DND-41 (cell line): ENCODE data around the gene LRRC74A.

Source experiments
- ATAC-seq: fragments of 200-7000 bp; cut with Tn5 transposase; 3 replicates; pipeline ENCODE4 v1.9.1; 2021; ENCODE audit warnings: low read depth; ENCODE audit not compliant: insufficient read depth
- DNase-seq: peaks from one replicate; pipeline ENCODE4 v3.0.0-alpha.2; 2020
- H2AFZ ChIP-seq: 2 replicates; pipeline ENCODE4 v1.6.0; 2012; ENCODE audit warnings: low read depth, low read length
- H3K27ac ChIP-seq: 2 replicates; pipeline ENCODE4 v1.5.1; 2012; ENCODE audit warnings: low read length, inconsistent platforms
- H3K27me3 ChIP-seq: fragments of 200-600 bp; sonication (generic); 2 replicates; pipeline ENCODE4 v1.6.0; 2012; ENCODE audit warnings: low read length, mild to moderate bottlenecking, inconsistent platforms; ENCODE audit not compliant: insufficient read depth, poor library complexity
- H3K36me3 ChIP-seq: 2 replicates; pipeline ENCODE4 v1.5.1; 2012; ENCODE audit warnings: low read length, inconsistent platforms; ENCODE audit not compliant: insufficient read depth
- H3K4me1 ChIP-seq: 2 replicates; pipeline ENCODE4 v1.5.1; 2012; ENCODE audit warnings: mild to moderate bottlenecking, low read length; ENCODE audit not compliant: insufficient read depth
- H3K4me2 ChIP-seq: 2 replicates; pipeline ENCODE4 v1.6.0; 2012; ENCODE audit warnings: mild to moderate bottlenecking, moderate library complexity, low read length, inconsistent platforms; ENCODE audit not compliant: insufficient read depth
- H3K4me3 ChIP-seq, 2 experiments: fragments of 200-600 bp in 1 of 2; shearing (Covaris generic) in 1 of 2; 2 replicates each; pipeline ENCODE4 v1.5.1; 2012 to 2016; ENCODE audit warnings: inconsistent platforms in 2 of 2, low read length in 2 of 2, mild to moderate bottlenecking in 2 of 2, low read depth in 1 of 2, moderate library complexity in 1 of 2
- H3K79me2 ChIP-seq: 2 replicates; pipeline ENCODE4 v1.6.0; 2012; ENCODE audit warnings: low read length, inconsistent platforms; ENCODE audit not compliant: insufficient read depth
- H3K9ac ChIP-seq: 2 replicates; pipeline ENCODE4 v1.6.0; 2012; ENCODE audit warnings: low read depth, mild to moderate bottlenecking, inconsistent platforms, low read length, moderate library complexity
- H3K9me3 ChIP-seq: 2 replicates; pipeline ENCODE4 v1.5.1; 2012; ENCODE audit warnings: low read length, moderate library complexity, mild to moderate bottlenecking, inconsistent platforms; ENCODE audit not compliant: insufficient read depth, severe bottlenecking
- H4K20me1 ChIP-seq: 2 replicates; pipeline ENCODE4 v1.6.0; 2012; ENCODE audit warnings: low read length; ENCODE audit not compliant: insufficient read depth
- CTCF ChIP-seq: IDR thresholded peaks from 2 replicates; pipeline ENCODE4 v1.5.1; 2012; ENCODE audit warnings: borderline replicate concordance, low read length, moderate library complexity, mild to moderate bottlenecking; ENCODE audit not compliant: poor library complexity, severe bottlenecking; ENCODE audit errors: extremely low read depth
- EZH2 ChIP-seq: IDR thresholded peaks from 3 replicates; pipeline ENCODE4 v1.6.1; 2012; ENCODE audit warnings: borderline replicate concordance, low read depth, mild to moderate bottlenecking, moderate library complexity, low read length, inconsistent platforms; ENCODE audit not compliant: severe bottlenecking

Gene LRRC74A

GRCh38 chr14:76808990-76809389 lies 17.2 kb upstream of the LRRC74A start:
- Histone ChIP-seq H3K9me3 (no peaks in the 10 kb centered on the region), H2AFZ (no peak overlapping the region), H3K9ac (no peak overlapping the region), H3K4me1 (peaks cover 27% of the 10 kb centered on the region), H4K20me1 (no peaks in the 10 kb centered on the region), H3K79me2 (peaks cover 13% of the 10 kb centered on the region), H3K4me2 (no peak overlapping the region), H3K27me3 (no peaks in the 10 kb centered on the region), H3K4me3 (no peak overlapping the region), H3K36me3 (peaks cover 53% of the 10 kb centered on the region), H3K27ac (no peak overlapping the region)
- ATAC-seq = no peak
- no peak for TF ChIP-seq EZH2
- TF ChIP-seq CTCF = no peak
- DNase-seq = no peak

- no peak for ATAC-seq
- Histone ChIP-seq H3K4me2 (0 out of 2 replicates have a peak overlapping the region, but pooled peaks have one; percentile 89), H3K4me1 (peaks cover 27% of the 10 kb centered on the region), H3K79me2 (peaks cover 13% of the 10 kb centered on the region), H3K27me3 (no peaks in the 10 kb centered on the region), H2AFZ (no peak overlapping the region), H4K20me1 (no peaks in the 10 kb centered on the region), H3K27ac (no peak overlapping the region), H3K36me3 (peaks cover 42% of the 10 kb centered on the region), H3K9ac (no peak overlapping the region), H3K9me3 (no peaks in the 10 kb centered on the region), H3K4me3 (no peak overlapping the region)
- no peak for TF ChIP-seq EZH2
- TF ChIP-seq CTCF = no peak
- no peak for DNase-seq
These were observed 15.7 kb upstream of the LRRC74A start for GRCh38 chr14:76810525-76810924.

GRCh38 chr14:76810953-76811400 lies 15.2 kb upstream of the LRRC74A start:
- Histone ChIP-seq H3K36me3 (peaks cover 38% of the 10 kb centered on the region), H3K9me3 (no peaks in the 10 kb centered on the region), H3K4me3 (no peak overlapping the region; a peak in 1 of 4 replicates), H3K9ac (peak overlapping the region; percentile 91; the same call in 1 of the 2 replicates), H3K27ac (no peak overlapping the region), H3K4me1 (peaks cover 27% of the 10 kb centered on the region), H2AFZ (no peak overlapping the region), H3K4me2 (peak overlapping the region; percentile 89), H3K79me2 (peaks cover 13% of the 10 kb centered on the region), H3K27me3 (no peaks in the 10 kb centered on the region), H4K20me1 (no peaks in the 10 kb centered on the region)
- TF ChIP-seq CTCF = peak; percentile 45
- no peak for TF ChIP-seq EZH2
- DNase-seq (no peak), ATAC-seq (no peak)

GRCh38 chr14:76811561-76811960 lies 14.6 kb upstream of the LRRC74A start:
- ATAC-seq (no peak), DNase-seq (no peak)
- Histone ChIP-seq H3K4me3 (peak overlapping the region; percentile 64 to 89; a peak in 3 of 4 replicates), H3K27me3 (no peaks in the 10 kb centered on the region), H3K36me3 (peaks cover 33% of the 10 kb centered on the region), H4K20me1 (no peaks in the 10 kb centered on the region), H3K9me3 (no peaks in the 10 kb centered on the region), H3K27ac (no peak overlapping the region), H3K4me1 (peaks cover 27% of the 10 kb centered on the region), H3K4me2 (peak overlapping the region; percentile 89), H2AFZ (peak overlapping the region; percentile 93; the same call in 1 of the 2 replicates), H3K79me2 (peaks cover 13% of the 10 kb centered on the region), H3K9ac (peak overlapping the region; percentile 91)
- no peak for TF ChIP-seq CTCF
- no peak for TF ChIP-seq EZH2
